ENCODE measurements around the gene TPX2.

GRCh38 chr20:31704225-31705119 lies 34.6 kb upstream of the TPX2 start:
- TF ChIP-seq CTCF (IDR thresholded peaks at IDR 0.05; ENCODE audit: poor library complexity, severe bottlenecking) (no peak), RAD21 (conservative IDR thresholded peaks at IDR 0.05) (no peak)
